Panc1 (cell line): Measurements from ENCODE around the gene FNDC11. TPM values are rescaled to one million over a fixed set of nuclear protein-coding genes. Genes with fewer than 3 reads are reported as not detected.

ENCODE experiments used
- ATAC-seq: fragments of 200-7000 bp; cut with Tn5 transposase; 2 replicates; pipeline ENCODE4 v1.9.1; 2020; ENCODE audit warnings: mild to moderate bottlenecking, moderate library complexity
- BruUV-seq: library from RNA; stranded (reverse); fragments of 400-500 nt; replicated peaks from 2 replicates; lab custom pipeline; 2021; lab: Mats Ljungman, UMichigan
- CTCF ChIA-PET: fragments of 300-600 bp; sonication (Branson Sonifier 250); formaldehyde crosslinking; loops from one replicate; lab custom pipeline; 2022; ENCODE audit warnings: antibody characterized with exemption; lab: Charles Lee
- POLR2A ChIA-PET: fragments of 300-600 bp; sonication (Branson Sonifier 250); formaldehyde crosslinking; loops from one replicate; lab custom pipeline; 2022; ENCODE audit warnings: antibody characterized with exemption; lab: Charles Lee
- DNase-seq: peaks from one replicate; pipeline ENCODE4 v3.0.0-alpha.2; 2010; ENCODE audit warnings: low read depth, low spot score
- H3K27ac ChIP-seq: 2 replicates; pipeline ENCODE4 v1.5.1; 2011; ENCODE audit warnings: mild to moderate bottlenecking, low read length, inconsistent platforms
- H3K27me3 ChIP-seq: fragments of 200-500 bp; sonication (Bioruptor generic); 2 replicates; pipeline ENCODE4 v1.6.0; 2014; ENCODE audit warnings: low read length, inconsistent platforms; ENCODE audit not compliant: control insufficient read depth, insufficient read depth
- H3K36me3 ChIP-seq: fragments of 200-500 bp; sonication (Bioruptor generic); 2 replicates; pipeline ENCODE4 v1.5.1; 2014; ENCODE audit warnings: inconsistent platforms, mild to moderate bottlenecking, low read length, moderate library complexity; ENCODE audit not compliant: control insufficient read depth, insufficient read depth
- H3K4me1 ChIP-seq: 2 replicates; pipeline ENCODE4 v1.5.1; 2011; ENCODE audit warnings: inconsistent platforms, mild to moderate bottlenecking, low read length, moderate library complexity; ENCODE audit not compliant: control insufficient read depth, insufficient read depth
- H3K4me3 ChIP-seq, 2 experiments: 2 replicates each; pipeline ENCODE4 v1.5.1; 2011 to 2012; ENCODE audit warnings: low read depth in 2 of 2, low read length in 2 of 2, mild to moderate bottlenecking in 2 of 2, inconsistent platforms in 1 of 2, moderate library complexity in 1 of 2
- H3K9me3 ChIP-seq: fragments of 200-500 bp; sonication (Bioruptor generic); 2 replicates; pipeline ENCODE4 v1.5.1; 2014; ENCODE audit warnings: low read depth, mild to moderate bottlenecking, inconsistent platforms, low read length, moderate library complexity; ENCODE audit not compliant: control insufficient read depth, insufficient read depth
- POLR2AphosphoS5 ChIP-seq: IDR thresholded peaks from 2 replicates; pipeline ENCODE4 v1.6.1; 2012; ENCODE audit warnings: mild to moderate bottlenecking, low read depth, low read length, moderate library complexity
- SIN3A ChIP-seq: IDR thresholded peaks from 2 replicates; pipeline ENCODE4 v1.6.1; 2012; ENCODE audit warnings: low read depth, mild to moderate bottlenecking, low read length, moderate library complexity, borderline replicate concordance; ENCODE audit not compliant: insufficient read depth
- TCF7L2 ChIP-seq: IDR thresholded peaks from 2 replicates; pipeline ENCODE4 v1.6.1; 2011; ENCODE audit warnings: mild to moderate bottlenecking, low read depth, low read length, inconsistent platforms
- in situ Hi-C: cut with HindIII; loops from 2 replicates; pipeline ENCODE4 v1.10.0; 2016; ENCODE audit warnings: low sequenced_read_pairs, low pct_unique_long_range_greater_than_20kb
- intact Hi-C: fragments of 100-400 bp; cut with micrococcal nuclease; formaldehyde crosslinking; loops from one replicate; pipeline ENCODE4 v1.10.0; 2022; ENCODE audit not compliant: unreplicated experiment
- total RNA-seq: library from RNA; stranded (reverse); gene quantifications from one replicate; pipeline ENCODE4 v1.2.1, GENCODE V29; 2021; ENCODE audit not compliant: unreplicated experiment
- TF ChIP-seq, protein P1 (sequence below): fragments of 450-650 bp; IDR thresholded peaks from 2 replicates; pipeline ENCODE4 v1.5.1; 2017; ENCODE audit warnings: mild to moderate bottlenecking
- TF ChIP-seq, protein P2 (sequence below), 2 experiments: IDR thresholded peaks; 2 replicates each; pipeline ENCODE4 v1.6.1; 2011 to 2012; ENCODE audit warnings: low read depth in 2 of 2, control low read depth in 1 of 2, low read length in 1 of 2, mild to moderate bottlenecking in 1 of 2, moderate library complexity in 1 of 2; ENCODE audit not compliant: insufficient read depth in 1 of 2

The FNDC11 gene
- total RNA-seq, 1 experiment from 2014 or later = 1.3 TPM

DNA sequence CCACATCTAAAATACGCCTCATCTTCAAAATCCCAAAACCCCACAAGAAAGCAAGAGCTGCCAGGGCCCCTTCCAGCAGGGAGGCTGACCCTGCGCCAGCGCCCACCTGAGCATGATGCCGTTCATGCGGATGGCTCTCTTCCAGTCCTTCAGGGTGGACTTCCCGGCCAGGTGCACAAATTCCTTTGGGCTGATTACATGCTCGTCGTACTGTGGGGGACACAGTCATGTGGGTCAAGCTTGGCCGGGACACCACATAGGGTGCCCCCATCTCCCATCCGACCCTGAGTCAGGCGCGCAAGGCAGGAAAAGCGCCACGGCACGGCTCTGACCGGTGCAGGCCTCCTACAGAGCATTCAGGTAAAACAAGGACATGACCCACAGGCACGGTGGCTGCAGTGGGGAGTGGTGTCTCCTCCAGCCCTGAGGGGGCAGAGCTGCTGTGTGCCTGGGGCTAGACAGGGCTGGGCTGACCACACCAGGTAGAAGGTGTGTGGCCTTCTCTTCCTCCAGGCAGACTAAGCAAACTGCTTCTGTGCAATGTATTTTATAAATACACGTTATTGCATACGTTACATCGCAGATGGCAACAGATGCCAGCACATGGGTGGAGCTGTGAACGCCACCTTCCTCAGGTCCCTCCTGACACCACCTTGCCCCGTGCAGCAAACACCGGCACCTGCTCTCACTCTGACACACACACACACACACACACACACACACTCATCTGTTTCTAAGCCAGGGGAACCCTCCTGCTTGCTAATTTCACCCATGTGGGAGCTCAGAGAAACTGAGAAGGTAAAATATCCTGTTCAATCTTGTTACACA is 43.9 kb downstream of the FNDC11 start:
- BruUV-seq = no TSS peak
- intact Hi-C loops (no loop called here), in situ Hi-C loops (loop anchor here (10.0 kb wide), 1 partner anchor 63 kb away; the partner anchor contains the start of gene PTK6)
- Histone ChIP-seq H3K27ac (no peak overlapping the region), H3K36me3 (no peaks in the 10 kb centered on the region), H3K4me1 (no peaks in the 10 kb centered on the region), H3K27me3 (no peaks in the 10 kb centered on the region), H3K4me3 (no peak overlapping the region), H3K9me3 (no peaks in the 10 kb centered on the region)
- no peak for DNase-seq
- TF ChIP-seq TCF7L2 (no peak), POLR2AphosphoS5 (no peak), SIN3A (no peak)
- TF ChIP-seq, protein P1, sequence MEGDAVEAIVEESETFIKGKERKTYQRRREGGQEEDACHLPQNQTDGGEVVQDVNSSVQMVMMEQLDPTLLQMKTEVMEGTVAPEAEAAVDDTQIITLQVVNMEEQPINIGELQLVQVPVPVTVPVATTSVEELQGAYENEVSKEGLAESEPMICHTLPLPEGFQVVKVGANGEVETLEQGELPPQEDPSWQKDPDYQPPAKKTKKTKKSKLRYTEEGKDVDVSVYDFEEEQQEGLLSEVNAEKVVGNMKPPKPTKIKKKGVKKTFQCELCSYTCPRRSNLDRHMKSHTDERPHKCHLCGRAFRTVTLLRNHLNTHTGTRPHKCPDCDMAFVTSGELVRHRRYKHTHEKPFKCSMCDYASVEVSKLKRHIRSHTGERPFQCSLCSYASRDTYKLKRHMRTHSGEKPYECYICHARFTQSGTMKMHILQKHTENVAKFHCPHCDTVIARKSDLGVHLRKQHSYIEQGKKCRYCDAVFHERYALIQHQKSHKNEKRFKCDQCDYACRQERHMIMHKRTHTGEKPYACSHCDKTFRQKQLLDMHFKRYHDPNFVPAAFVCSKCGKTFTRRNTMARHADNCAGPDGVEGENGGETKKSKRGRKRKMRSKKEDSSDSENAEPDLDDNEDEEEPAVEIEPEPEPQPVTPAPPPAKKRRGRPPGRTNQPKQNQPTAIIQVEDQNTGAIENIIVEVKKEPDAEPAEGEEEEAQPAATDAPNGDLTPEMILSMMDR = no peak
- TF ChIP-seq, protein P2, sequence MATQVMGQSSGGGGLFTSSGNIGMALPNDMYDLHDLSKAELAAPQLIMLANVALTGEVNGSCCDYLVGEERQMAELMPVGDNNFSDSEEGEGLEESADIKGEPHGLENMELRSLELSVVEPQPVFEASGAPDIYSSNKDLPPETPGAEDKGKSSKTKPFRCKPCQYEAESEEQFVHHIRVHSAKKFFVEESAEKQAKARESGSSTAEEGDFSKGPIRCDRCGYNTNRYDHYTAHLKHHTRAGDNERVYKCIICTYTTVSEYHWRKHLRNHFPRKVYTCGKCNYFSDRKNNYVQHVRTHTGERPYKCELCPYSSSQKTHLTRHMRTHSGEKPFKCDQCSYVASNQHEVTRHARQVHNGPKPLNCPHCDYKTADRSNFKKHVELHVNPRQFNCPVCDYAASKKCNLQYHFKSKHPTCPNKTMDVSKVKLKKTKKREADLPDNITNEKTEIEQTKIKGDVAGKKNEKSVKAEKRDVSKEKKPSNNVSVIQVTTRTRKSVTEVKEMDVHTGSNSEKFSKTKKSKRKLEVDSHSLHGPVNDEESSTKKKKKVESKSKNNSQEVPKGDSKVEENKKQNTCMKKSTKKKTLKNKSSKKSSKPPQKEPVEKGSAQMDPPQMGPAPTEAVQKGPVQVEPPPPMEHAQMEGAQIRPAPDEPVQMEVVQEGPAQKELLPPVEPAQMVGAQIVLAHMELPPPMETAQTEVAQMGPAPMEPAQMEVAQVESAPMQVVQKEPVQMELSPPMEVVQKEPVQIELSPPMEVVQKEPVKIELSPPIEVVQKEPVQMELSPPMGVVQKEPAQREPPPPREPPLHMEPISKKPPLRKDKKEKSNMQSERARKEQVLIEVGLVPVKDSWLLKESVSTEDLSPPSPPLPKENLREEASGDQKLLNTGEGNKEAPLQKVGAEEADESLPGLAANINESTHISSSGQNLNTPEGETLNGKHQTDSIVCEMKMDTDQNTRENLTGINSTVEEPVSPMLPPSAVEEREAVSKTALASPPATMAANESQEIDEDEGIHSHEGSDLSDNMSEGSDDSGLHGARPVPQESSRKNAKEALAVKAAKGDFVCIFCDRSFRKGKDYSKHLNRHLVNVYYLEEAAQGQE (IDR thresholded peaks at IDR 0.05; ENCODE audit: insufficient read depth in 1 of 2, low read depth in 2 of 2, low read length in 1 of 2) = no peak
- ATAC-seq = no peak
- ChIA-PET CTCF (interaction anchor here (0.5 to 0.6 kb wide), 2 partner anchors 60 kb away, joined by 3 to 5 read pairs; no protein-coding TSS in a partner anchor), POLR2A (no interaction called here)

DNA sequence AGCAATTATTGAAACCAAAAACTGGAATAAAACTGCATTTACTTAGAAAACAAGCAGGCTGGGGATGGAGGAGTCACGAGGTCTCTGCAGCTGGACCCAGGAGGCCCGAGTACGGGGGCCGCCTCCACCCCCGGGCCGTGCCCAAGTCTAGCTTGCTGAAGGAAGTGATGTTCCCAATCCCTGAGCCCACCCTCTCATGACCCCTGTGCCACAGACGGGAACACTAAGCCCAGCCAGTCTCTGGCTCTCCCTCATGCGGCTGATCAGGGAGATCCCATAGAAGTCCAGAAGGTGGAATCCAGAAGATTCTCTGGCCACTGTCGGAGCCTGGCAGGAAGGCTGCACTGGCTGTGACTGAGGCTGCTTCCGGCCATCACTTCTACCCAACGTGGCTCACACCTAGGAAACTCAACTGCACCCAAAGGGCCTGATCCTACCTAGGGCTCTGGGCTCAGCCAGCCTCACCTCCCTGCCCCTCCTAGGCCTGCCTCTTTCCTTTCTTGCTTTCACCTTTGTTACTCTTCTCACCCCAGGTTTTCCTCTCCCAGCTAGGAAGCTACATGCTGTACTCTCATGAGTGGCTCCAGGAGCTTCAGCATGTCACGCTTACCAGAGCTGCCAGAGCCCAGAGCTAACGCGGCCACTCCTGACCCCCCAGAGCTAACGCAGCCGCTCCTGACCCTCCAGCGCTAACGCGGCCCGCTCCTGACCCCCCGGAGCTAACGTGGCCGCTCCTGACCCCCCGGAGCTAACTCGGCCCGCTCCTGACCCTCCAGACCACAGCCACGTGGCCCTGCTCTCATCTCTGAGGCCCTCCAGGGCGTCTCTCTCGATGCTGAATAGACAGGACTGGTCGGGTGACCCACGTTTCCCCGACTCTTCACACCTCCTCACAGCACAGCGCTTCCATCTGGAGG is 44.8 kb downstream of the FNDC11 start:
- ATAC-seq (no peak), DNase-seq (no peak)
- Histone ChIP-seq H3K27ac (no peak overlapping the region), H3K9me3 (no peaks in the 10 kb centered on the region), H3K27me3 (no peaks in the 10 kb centered on the region), H3K4me1 (no peaks in the 10 kb centered on the region), H3K4me3 (no peak overlapping the region), H3K36me3 (no peaks in the 10 kb centered on the region)
- intact Hi-C loops (no loop called here), in situ Hi-C loops (loop anchor here (10.0 kb wide), 1 partner anchor 64 kb away; the partner anchor contains the start of gene PTK6)
- BruUV-seq = no TSS peak
- ChIA-PET CTCF (no interaction called here), POLR2A (no interaction called here)
- no peak for TF ChIP-seq SIN3A
- TF ChIP-seq, protein P2 (IDR thresholded peaks at IDR 0.05; ENCODE audit: insufficient read depth in 1 of 2, low read depth in 2 of 2, low read length in 1 of 2) = no peak
- no peak for TF ChIP-seq POLR2AphosphoS5
- TF ChIP-seq, protein P1 = no peak
- no peak for TF ChIP-seq TCF7L2
